Lower leg skin (tissue), 4 donors: Measurements from ENCODE around the gene PARP6. TPM values are rescaled to one million over a fixed set of nuclear protein-coding genes. Genes with fewer than 3 reads are reported as not detected.

ENCODE experiments used
- DNase-seq, 2 donors: peaks; one replicate each; pipeline ENCODE4 v3.0.0-alpha.2; 2019; ENCODE audit warnings: low spot score in 2 of 2
- H3K4me3 ChIP-seq: fragments of 200-600 bp; sonication (generic); 2 replicates; pipeline ENCODE4 v1.5.1; 2017; ENCODE audit warnings: mild to moderate bottlenecking, low read depth; ENCODE audit not compliant: poor library complexity, severe bottlenecking
- CTCF ChIP-seq, 3 donors: fragments of 450-650 bp; IDR thresholded peaks; one replicate each; pipeline ENCODE4 v1.5.1; 2016; ENCODE audit warnings: antibody characterized with exemption in 3 of 3, mild to moderate bottlenecking in 3 of 3, moderate library complexity in 2 of 3
- POLR2A ChIP-seq, 2 donors: fragments of 450-650 bp; IDR thresholded peaks; one replicate each; pipeline ENCODE4 v1.6.1; 2016 to 2017; ENCODE audit warnings: antibody characterized with exemption in 2 of 2, mild to moderate bottlenecking in 1 of 2, moderate library complexity in 1 of 2
- WGBS, 2 donors: methylation state at CpG; one replicate each; pipeline ENCODE4 v1.1.5; 2018; 5-methylcytosine and 5-hydroxymethylcytosine counted together
- intact Hi-C: fragments of 100-400 bp; cut with DNase I; formaldehyde crosslinking; loops from one replicate; pipeline ENCODE4 v1.15.0; 2023; ENCODE audit warnings: low total_unique reads
- total RNA-seq, 4 donors: library from RNA; depleted of rRNA; stranded (reverse); fragments of >200 nt; gene quantifications; one replicate each; pipeline ENCODE4 v1.1.0, GENCODE V29; 2016

The PARP6 gene
- total RNA-seq, 4 donors from 2014 or later, result 47.4 to 61.7 (median 54.8) TPM

- intact Hi-C loops, result no loop called here
- TF ChIP-seq POLR2A (IDR thresholded peaks at IDR 0.05) (peak in 1 of 2 donors; percentile 90), CTCF (IDR thresholded peaks at IDR 0.05) (no peak)
- peak; percentile 96 to 99 for DNase-seq
- 0% methylated on average over 27 to 35 of the region's 67 CpGs for WGBS, 2 donors
- peak within 1 kb of the TSS; percentile 79 for H3K4me3 ChIP-seq
These were observed 41.1 kb downstream of the PARP6 start, which contains the start of gene PKM for GRCh38 chr15:72231066-72231832. TSS of gene PKM (minus strand) at chr15:72231190. CDS start at chr15:72219097, 12,093 bp downstream.

- TF ChIP-seq POLR2A (IDR thresholded peaks at IDR 0.05) (peak in 1 of 2 donors; percentile 20), CTCF (IDR thresholded peaks at IDR 0.05) (no peak)
- WGBS, 2 donors, result 1% methylated on average over 59 to 68 of the region's 79 CpGs
These were observed 41.9 kb downstream of the PARP6 start for GRCh38 chr15:72230197-72231065.

GRCh38 chr15:72229947-72230196 is 42.5 kb downstream of the PARP6 start:
- intact Hi-C loops, result no loop called here
- TF ChIP-seq POLR2A (IDR thresholded peaks at IDR 0.05) (no peak), CTCF (IDR thresholded peaks at IDR 0.05) (no peak)
- WGBS, 2 donors, result 0 to 2% methylated on average over 28 to 29 of the region's 29 CpGs

More at GRCh38 chr15:72230197-72231065, 41.9 kb downstream of the PARP6 start:
- peak; percentile 85 to 98 for DNase-seq
- peak overlapping the region; percentile 79 for H3K4me3 ChIP-seq
- intact Hi-C loops, result no loop called here

GRCh38 chr15:72229076-72229946 is 43.0 kb downstream of the PARP6 start:
- no peak for DNase-seq
- intact Hi-C loops, result no loop called here

More at GRCh38 chr15:72229947-72230196, 42.5 kb downstream of the PARP6 start:
- H3K4me3 ChIP-seq, result peak overlapping the region; percentile 79
- DNase-seq, result peak in 1 of 2 donors; percentile 89

More at GRCh38 chr15:72229076-72229946, 43.0 kb downstream of the PARP6 start:
- WGBS, 2 donors, result 3 to 4% methylated on average over 20 to 25 of the region's 25 CpGs
- TF ChIP-seq POLR2A (IDR thresholded peaks at IDR 0.05) (no peak), CTCF (IDR thresholded peaks at IDR 0.05) (no peak)
- H3K4me3 ChIP-seq, result peak overlapping the region; percentile 79
